Activated naive CD4-positive, alpha-beta T cell treated with anti-CD3 and anti-CD28 coated beads, Interleukin-2, amount 10 ng/mL, durations not matched to agents 7 days and 5 days (primary cell): Measurements from ENCODE around the gene FOXO6.
A peak's percentile ranks its signal among the peaks of the same experiment; 100 is the strongest.

Source experiments
- CTCF ChIA-PET: fragments of 350-600 bp; sonication (Branson Sonifier 250); formaldehyde crosslinking; loops from one replicate; lab custom pipeline; 2021; ENCODE audit warnings: antibody characterized with exemption; lab: Charles Lee
- DNase-seq: peaks from one replicate; pipeline ENCODE4 v3.0.0-alpha.2; 2020
- H3K27ac Mint-ChIP-seq: one replicate; pipeline ENCODE4 v1.8.0; 2021; ENCODE audit warnings: mild to moderate bottlenecking, moderate library complexity, mixed read lengths
- H3K27me3 Mint-ChIP-seq: one replicate; pipeline ENCODE4 v1.8.0; 2021; ENCODE audit warnings: mild to moderate bottlenecking, mixed read lengths
- H3K36me3 Mint-ChIP-seq: one replicate; pipeline ENCODE4 v1.8.0; 2021; ENCODE audit warnings: mixed read lengths
- H3K4me1 Mint-ChIP-seq: one replicate; pipeline ENCODE4 v1.8.0; 2021; ENCODE audit warnings: mixed read lengths
- H3K4me3 Mint-ChIP-seq: one replicate; pipeline ENCODE4 v1.8.0; 2021; ENCODE audit warnings: mild to moderate bottlenecking, moderate library complexity, mixed read lengths
- H3K9me3 Mint-ChIP-seq: one replicate; pipeline ENCODE4 v1.8.0; 2021; ENCODE audit warnings: mixed read lengths

FOXO6 gene

GRCh38 chr1:41414716-41415306, 53.6 kb downstream of the FOXO6 start:
- no peak overlapping the region for H3K27ac Mint-ChIP-seq
- no peaks in the 10 kb centered on the region for H3K4me1 Mint-ChIP-seq
- CTCF ChIA-PET = interaction anchor here (0.9 to 4.9 kb wide), 5 partner anchors 50 to 132 kb away, joined by 3 to 18 read pairs (median 6); no protein-coding TSS in a partner anchor
- no peak for DNase-seq
- H3K27me3 Mint-ChIP-seq = peaks cover 16% of the 10 kb centered on the region
- no peaks in the 10 kb centered on the region for H3K36me3 Mint-ChIP-seq
- H3K4me3 Mint-ChIP-seq = no peak overlapping the region
- peaks cover 4% of the 10 kb centered on the region for H3K9me3 Mint-ChIP-seq

DNA sequence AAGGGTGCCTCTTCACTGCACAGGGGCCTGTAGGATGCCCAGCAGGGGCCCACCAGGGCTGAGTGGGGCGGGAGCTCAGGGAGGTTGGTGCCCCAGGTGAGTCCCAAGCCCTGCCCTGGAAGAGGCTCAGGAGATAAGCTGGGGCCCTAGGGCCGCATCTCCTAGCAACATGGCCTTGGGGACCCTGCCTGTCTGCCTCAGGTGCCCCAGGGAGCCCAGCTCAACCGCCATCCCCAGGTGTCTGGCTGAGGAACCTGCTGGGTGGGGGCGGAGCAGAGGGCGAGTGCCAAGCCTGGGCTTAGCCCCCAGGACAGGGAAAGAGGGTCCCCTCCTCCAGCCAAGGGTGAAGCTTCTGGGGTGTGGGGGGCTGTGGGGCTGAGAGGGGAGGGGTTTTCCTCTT, 54.8 kb downstream of the FOXO6 start:
- no peaks in the 10 kb centered on the region for H3K36me3 Mint-ChIP-seq
- H3K9me3 Mint-ChIP-seq = peaks cover 4% of the 10 kb centered on the region
- no peak for DNase-seq
- H3K4me1 Mint-ChIP-seq = no peaks in the 10 kb centered on the region
- H3K27ac Mint-ChIP-seq = no peak overlapping the region
- H3K4me3 Mint-ChIP-seq = no peak overlapping the region
- H3K27me3 Mint-ChIP-seq = peaks cover 14% of the 10 kb centered on the region
- CTCF ChIA-PET = interaction anchor here (1.5 to 4.9 kb wide), 3 partner anchors 48 to 133 kb away, joined by 3 to 18 read pairs (median 8); no protein-coding TSS in a partner anchor

DNA sequence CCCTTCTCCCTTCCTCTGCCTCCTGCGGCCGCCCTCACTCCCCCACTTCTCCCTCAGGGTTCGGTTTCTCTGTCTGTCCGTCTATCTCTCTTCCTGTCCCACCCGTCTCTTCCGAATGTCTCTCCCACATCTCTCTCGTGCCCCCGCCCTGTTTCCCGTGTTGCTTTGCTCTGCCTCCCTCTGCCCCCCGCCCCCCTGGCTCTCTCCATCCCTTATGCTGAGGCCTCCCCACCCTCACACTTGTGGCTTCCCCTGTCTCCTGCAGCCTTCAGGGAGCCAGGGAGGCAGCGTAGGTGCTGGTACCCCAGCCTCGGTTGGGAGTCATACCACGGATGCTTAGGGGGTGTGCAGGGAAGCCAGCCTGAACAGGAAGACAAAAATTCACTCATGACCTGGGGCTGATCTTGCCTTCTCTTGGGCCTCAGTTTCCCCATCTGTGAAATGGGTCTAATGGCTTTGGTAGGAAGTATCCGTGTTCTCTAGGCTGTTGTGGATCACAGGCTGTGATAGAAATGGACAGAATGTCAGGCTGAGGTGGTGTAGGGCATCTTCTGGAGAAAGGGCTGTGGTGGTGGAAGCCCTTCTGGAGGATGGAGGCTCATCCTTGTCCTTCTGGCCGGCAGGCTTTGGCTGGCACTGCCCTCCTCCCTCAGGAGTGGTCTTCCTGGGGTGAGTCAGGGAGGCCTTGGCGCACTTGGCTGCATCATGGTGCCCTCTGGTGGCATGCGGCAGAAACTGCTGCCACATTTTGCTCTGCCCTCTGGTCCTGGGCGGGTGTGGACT, 55.5 kb downstream of the FOXO6 start:
- H3K27ac Mint-ChIP-seq = peak overlapping the region; percentile 60
- H3K4me3 Mint-ChIP-seq = no peak overlapping the region
- H3K36me3 Mint-ChIP-seq = no peaks in the 10 kb centered on the region
- peaks cover 14% of the 10 kb centered on the region for H3K27me3 Mint-ChIP-seq
- no peaks in the 10 kb centered on the region for H3K4me1 Mint-ChIP-seq
- peak; percentile 67 for DNase-seq
- H3K9me3 Mint-ChIP-seq = no peaks in the 10 kb centered on the region
- CTCF ChIA-PET = interaction anchor here (0.9 to 4.9 kb wide), 15 partner anchors 9 to 149 kb away, joined by 3 to 26 read pairs (median 6); no protein-coding TSS in a partner anchor

DNA sequence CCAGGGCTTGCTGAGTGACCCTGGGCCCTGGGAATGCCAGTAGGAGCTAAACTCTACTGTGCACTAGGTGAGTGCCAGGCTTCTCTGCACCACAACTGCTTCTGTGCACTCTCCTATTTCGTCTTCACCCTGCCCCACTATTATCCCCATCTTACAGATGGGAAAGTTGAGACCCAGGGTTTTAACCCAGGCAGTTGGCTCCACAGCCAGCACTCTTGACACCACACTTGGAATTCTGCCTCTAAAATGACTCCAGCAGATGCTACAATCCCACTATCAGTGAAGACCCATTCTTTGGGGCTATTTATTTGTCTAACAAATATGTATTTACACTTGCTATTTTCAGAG, 56.1 kb downstream of the FOXO6 start:
- H3K4me1 Mint-ChIP-seq = no peaks in the 10 kb centered on the region
- H3K9me3 Mint-ChIP-seq = no peaks in the 10 kb centered on the region
- H3K27me3 Mint-ChIP-seq = peaks cover 14% of the 10 kb centered on the region
- no peak overlapping the region for H3K27ac Mint-ChIP-seq
- H3K4me3 Mint-ChIP-seq = no peak overlapping the region
- CTCF ChIA-PET = interaction anchor here (0.8 to 4.9 kb wide), 18 partner anchors 9 to 150 kb away, joined by 3 to 26 read pairs (median 5); no protein-coding TSS in a partner anchor
- no peaks in the 10 kb centered on the region for H3K36me3 Mint-ChIP-seq
- DNase-seq = no peak

- no peak for DNase-seq
- CTCF ChIA-PET = interaction anchor here (0.8 to 4.9 kb wide), 21 partner anchors 8 to 156 kb away, joined by 3 to 26 read pairs (median 4); no protein-coding TSS in a partner anchor
- Mint-ChIP-seq H3K9me3 (no peaks in the 10 kb centered on the region), H3K36me3 (no peaks in the 10 kb centered on the region), H3K27ac (no peak overlapping the region), H3K4me3 (no peak overlapping the region), H3K4me1 (no peaks in the 10 kb centered on the region), H3K27me3 (peaks cover 14% of the 10 kb centered on the region)
Observed at GRCh38 chr1:41417746-41418145, 56.5 kb downstream of the FOXO6 start.

GRCh38 chr1:41418857-41419583, 57.8 kb downstream of the FOXO6 start:
- H3K4me1 Mint-ChIP-seq = no peaks in the 10 kb centered on the region
- peaks cover 14% of the 10 kb centered on the region for H3K27me3 Mint-ChIP-seq
- no peak overlapping the region for H3K4me3 Mint-ChIP-seq
- H3K9me3 Mint-ChIP-seq = no peaks in the 10 kb centered on the region
- DNase-seq = no peak
- no peaks in the 10 kb centered on the region for H3K36me3 Mint-ChIP-seq
- CTCF ChIA-PET = interaction anchor here (0.6 to 4.9 kb wide), 8 partner anchors 9 to 150 kb away, joined by 3 to 26 read pairs (median 12); no protein-coding TSS in a partner anchor
- H3K27ac Mint-ChIP-seq = no peak overlapping the region

DNA sequence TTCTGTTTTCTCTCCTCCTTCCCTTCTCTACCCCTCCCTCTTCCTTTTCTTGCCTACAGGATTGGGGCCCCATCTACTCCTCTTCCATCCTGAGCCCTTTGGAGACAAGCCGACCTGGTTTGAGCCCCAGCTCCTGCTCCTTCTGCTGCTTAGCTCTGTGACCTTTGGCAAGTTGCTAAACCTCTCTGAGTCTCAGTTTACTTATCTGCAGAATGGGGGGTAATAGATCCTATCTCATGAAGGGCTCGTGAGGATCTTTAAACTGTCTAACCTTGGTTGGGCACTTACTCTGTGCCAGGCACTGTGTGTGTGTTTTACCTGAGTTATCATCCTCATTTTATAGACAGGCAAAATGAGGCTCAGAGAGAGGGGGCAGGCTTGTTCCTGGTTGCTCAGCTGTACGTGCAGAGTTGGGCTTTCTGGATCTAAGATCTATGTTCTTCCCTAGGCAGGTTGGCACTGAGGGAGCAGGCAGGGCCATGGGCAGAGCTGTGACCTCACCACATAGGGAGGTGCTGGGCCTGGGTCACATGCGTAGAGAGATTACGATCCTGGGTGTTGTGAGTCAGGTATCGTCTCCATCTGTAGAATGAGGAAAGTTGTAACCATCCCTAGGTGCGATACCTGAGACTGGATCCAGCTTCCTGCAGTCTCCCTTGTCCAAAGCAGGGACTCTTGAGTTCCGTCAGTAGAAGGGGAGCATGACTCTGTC, 58.5 kb downstream of the FOXO6 start:
- CTCF ChIA-PET = interaction anchor here (3.3 to 4.9 kb wide), 2 partner anchors 14 to 97 kb away, joined by 18 to 19 read pairs; no protein-coding TSS in a partner anchor
- no peak overlapping the region for H3K4me3 Mint-ChIP-seq
- no peaks in the 10 kb centered on the region for H3K36me3 Mint-ChIP-seq
- H3K27me3 Mint-ChIP-seq = peaks cover 14% of the 10 kb centered on the region
- H3K9me3 Mint-ChIP-seq = no peaks in the 10 kb centered on the region
- DNase-seq = no peak
- no peak overlapping the region for H3K27ac Mint-ChIP-seq
- H3K4me1 Mint-ChIP-seq = no peaks in the 10 kb centered on the region

- Mint-ChIP-seq H3K36me3 (no peaks in the 10 kb centered on the region), H3K4me1 (no peaks in the 10 kb centered on the region), H3K9me3 (no peaks in the 10 kb centered on the region), H3K27ac (no peak overlapping the region), H3K27me3 (peaks cover 14% of the 10 kb centered on the region), H3K4me3 (no peak overlapping the region)
- CTCF ChIA-PET = interaction anchor here (1.0 to 3.3 kb wide), 2 partner anchors 13 kb away, joined by 3 to 19 read pairs; no protein-coding TSS in a partner anchor
- DNase-seq = no peak
Observed at GRCh38 chr1:41420351-41420750, 59.1 kb downstream of the FOXO6 start.

- CTCF ChIA-PET = interaction anchor here (1.0 kb wide), 1 partner anchor 13 kb away, joined by 3 read pairs; no protein-coding TSS in a partner anchor
- no peak overlapping the region for H3K4me3 Mint-ChIP-seq
- no peaks in the 10 kb centered on the region for H3K4me1 Mint-ChIP-seq
- H3K27ac Mint-ChIP-seq = no peak overlapping the region
- peaks cover 14% of the 10 kb centered on the region for H3K27me3 Mint-ChIP-seq
- DNase-seq = no peak
- no peaks in the 10 kb centered on the region for H3K9me3 Mint-ChIP-seq
- H3K36me3 Mint-ChIP-seq = no peaks in the 10 kb centered on the region
Observed at GRCh38 chr1:41420860-41421259, 59.6 kb downstream of the FOXO6 start.

GRCh38 chr1:41422306-41422705, 61.1 kb downstream of the FOXO6 start:
- Mint-ChIP-seq H3K9me3 (no peaks in the 10 kb centered on the region), H3K36me3 (no peaks in the 10 kb centered on the region), H3K4me3 (no peak overlapping the region), H3K4me1 (no peaks in the 10 kb centered on the region), H3K27ac (no peak overlapping the region), H3K27me3 (peaks cover 10% of the 10 kb centered on the region)
- CTCF ChIA-PET = no interaction called here
- no peak for DNase-seq

DNA sequence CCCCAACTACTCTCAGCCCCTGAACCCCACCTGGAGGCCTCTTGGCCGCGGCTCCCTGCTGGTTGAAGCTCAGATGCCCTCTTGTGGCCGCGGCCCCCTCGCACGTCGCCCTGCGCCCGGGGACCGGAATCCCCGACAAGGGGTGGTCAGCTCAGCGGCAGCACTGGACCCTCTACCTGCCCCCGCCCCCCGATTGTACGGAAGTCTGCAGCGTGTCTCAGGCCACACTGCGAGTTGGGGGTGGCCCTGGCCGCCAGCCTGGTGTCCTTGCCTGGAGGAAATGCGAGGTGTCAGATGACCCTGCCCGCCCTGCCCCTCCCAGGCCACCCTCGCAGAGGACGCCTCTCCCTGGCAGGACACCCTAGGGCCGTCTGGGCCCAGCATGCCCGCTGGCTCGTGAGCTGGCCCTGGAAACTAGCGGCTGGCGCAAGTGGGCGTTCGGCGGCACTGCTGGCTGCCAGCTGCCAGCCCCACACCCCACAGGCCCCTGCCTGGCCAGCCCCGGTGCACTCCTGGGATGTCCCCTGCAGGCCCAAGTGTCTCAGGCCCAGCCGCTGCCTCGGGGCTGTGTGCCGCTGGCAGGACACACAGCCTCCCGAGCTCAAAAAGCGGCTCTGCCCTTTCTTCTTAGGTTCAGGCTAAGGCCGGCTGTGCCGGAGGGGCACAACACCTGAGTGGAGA, 62.4 kb downstream of the FOXO6 start:
- CTCF ChIA-PET = interaction anchor here (0.7 kb wide), 1 partner anchor 141 kb away, joined by 4 read pairs; no protein-coding TSS in a partner anchor
- H3K27ac Mint-ChIP-seq = no peak overlapping the region
- no peak overlapping the region for H3K4me3 Mint-ChIP-seq
- peaks cover 5% of the 10 kb centered on the region for H3K27me3 Mint-ChIP-seq
- no peaks in the 10 kb centered on the region for H3K4me1 Mint-ChIP-seq
- H3K9me3 Mint-ChIP-seq = no peaks in the 10 kb centered on the region
- DNase-seq = no peak
- H3K36me3 Mint-ChIP-seq = no peaks in the 10 kb centered on the region

DNA sequence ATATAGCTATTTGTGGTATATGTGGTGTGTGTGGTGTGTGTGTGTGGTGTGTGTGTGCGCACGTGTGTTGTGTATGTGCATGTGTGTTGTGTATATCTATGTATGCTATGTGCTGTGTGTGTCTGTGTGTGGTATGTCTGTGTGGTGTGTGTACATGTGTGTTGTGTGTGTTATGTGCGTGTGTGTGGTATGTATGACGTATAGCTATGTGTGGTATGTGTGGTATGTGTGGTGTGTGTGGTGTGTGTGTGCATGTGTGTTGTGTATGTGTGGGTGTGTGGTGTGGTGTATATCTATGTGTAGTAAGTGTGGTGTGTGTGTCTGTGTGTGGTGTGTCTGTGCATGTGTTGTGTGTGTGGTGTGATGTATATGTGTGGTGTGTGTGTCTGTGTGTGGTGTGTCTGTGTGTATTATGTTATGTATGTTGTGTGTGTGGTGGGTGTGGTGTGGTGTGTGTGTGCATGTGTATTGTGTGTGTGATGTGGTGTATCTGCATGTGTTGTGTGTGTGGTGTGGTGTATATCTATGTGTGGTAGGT, 63.4 kb downstream of the FOXO6 start:
- H3K27ac Mint-ChIP-seq = no peak overlapping the region
- no peaks in the 10 kb centered on the region for H3K27me3 Mint-ChIP-seq
- H3K36me3 Mint-ChIP-seq = no peaks in the 10 kb centered on the region
- CTCF ChIA-PET = interaction anchor here (0.7 kb wide), 1 partner anchor 142 kb away, joined by 4 read pairs; no protein-coding TSS in a partner anchor
- no peak overlapping the region for H3K4me3 Mint-ChIP-seq
- no peaks in the 10 kb centered on the region for H3K9me3 Mint-ChIP-seq
- no peaks in the 10 kb centered on the region for H3K4me1 Mint-ChIP-seq
- no peak for DNase-seq

DNA sequence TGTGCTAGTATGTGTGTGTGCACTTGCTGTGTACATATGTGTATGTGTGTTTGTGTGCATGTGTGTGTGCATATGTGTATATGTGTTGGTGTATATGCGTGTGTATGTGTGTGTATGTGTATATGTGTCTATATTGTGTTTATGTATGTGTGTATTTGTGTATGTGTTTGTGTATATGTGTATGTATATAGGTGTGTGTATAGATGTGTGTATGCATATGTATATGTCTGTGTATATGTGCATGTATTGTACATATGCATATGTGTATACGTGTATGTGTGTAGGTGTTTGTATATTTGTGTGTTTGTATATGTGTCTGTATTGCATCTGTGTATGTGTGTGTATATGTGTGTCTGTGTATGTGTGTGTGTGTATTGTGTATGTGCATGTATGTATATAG, 64.1 kb downstream of the FOXO6 start:
- Mint-ChIP-seq H3K4me1 (no peaks in the 10 kb centered on the region), H3K4me3 (no peak overlapping the region), H3K27ac (no peak overlapping the region), H3K9me3 (no peaks in the 10 kb centered on the region), H3K27me3 (no peaks in the 10 kb centered on the region), H3K36me3 (no peaks in the 10 kb centered on the region)
- DNase-seq = no peak
- CTCF ChIA-PET = interaction anchor here (2.2 kb wide), 1 partner anchor 8 kb away, joined by 5 read pairs; no protein-coding TSS in a partner anchor
